Psoas muscle (tissue), 8 donors: ENCODE results near the gene PTPRA. TPM values are rescaled to one million over a fixed set of nuclear protein-coding genes. Genes with fewer than 3 reads are reported as not detected.
"Not testable (repeated sequence)": the region's sequence is repeated elsewhere in the genome, so short reads cannot be mapped to it uniquely, and the experiment has no call there.

Experiments
- ATAC-seq, 4 donors: fragments of 200-7000 bp; cut with Tn5 transposase; one replicate each; pipeline ENCODE4 v1.9.1; 2020; ENCODE audit warnings: moderate library complexity in 3 of 4, mild to moderate bottlenecking in 2 of 4
- DNase-seq, 2 donors: peaks; one replicate each; pipeline ENCODE4 v3.0.0-alpha.2; 2020
- H3K27ac ChIP-seq: fragments of 200-600 bp; one replicate; pipeline ENCODE4 v1.8.0; 2022
- H3K27me3 ChIP-seq, 3 donors: fragments of 200-600 bp in 1 of 3; one replicate each; pipeline versions ENCODE4 v1.6.1 to v1.8.0; 2013 to 2022; ENCODE audit warnings: low read length in 2 of 3, mild to moderate bottlenecking in 2 of 3, moderate library complexity in 1 of 3; ENCODE audit not compliant: insufficient read depth in 3 of 3
- H3K36me3 ChIP-seq, 2 donors: fragments of 200-600 bp in 1 of 2; one replicate each; pipeline versions ENCODE4 v1.6.1 to v1.8.0; 2013 to 2022; ENCODE audit warnings: low read depth in 1 of 2, mild to moderate bottlenecking in 1 of 2, moderate library complexity in 1 of 2; ENCODE audit not compliant: insufficient read depth in 1 of 2
- H3K4me1 ChIP-seq: fragments of 200-600 bp; one replicate; pipeline ENCODE4 v1.8.0; 2022
- H3K4me3 ChIP-seq: fragments of 200-600 bp; one replicate; pipeline ENCODE4 v1.8.0; 2022; ENCODE audit warnings: mild to moderate bottlenecking
- H3K9me3 ChIP-seq: fragments of 200-600 bp; one replicate; pipeline ENCODE4 v1.8.0; 2022
- WGBS, 3 donors: extraction: QIAGEN DNeasy Blood & Tissue Kit; methylation state at CpG; one replicate each; pipeline versions ENCODE4 v1.1.6 to v1.1.7; 2013; 5-methylcytosine and 5-hydroxymethylcytosine counted together
- intact Hi-C, 2 donors: fragments of 100-400 bp; cut with DNase I; formaldehyde crosslinking; loops; one replicate each; pipeline versions ENCODE4 v1.11.0 to v1.14.2; 2022
- long read RNA-seq, 2 donors: library from polyadenylated mRNA; unstranded; transcript quantifications; one replicate each; pipeline ENCODE4 v2.0.0, GENCODE V29; 2021
- polyA plus RNA-seq, 3 donors: library from polyadenylated mRNA; stranded (reverse); fragments of 200-250 nt; gene quantifications; one replicate each; pipeline ENCODE4 v1.2.3, GENCODE V29; 2013
- total RNA-seq, 4 donors: library from RNA; stranded (reverse); fragmentation: NEBNext Ultra II Directional in 2 of 4; extraction: Animal tissue kit (Norgen Biotek cat#: 25700) in 2 of 4; gene quantifications; one replicate each; pipeline versions ENCODE4 v1.2.1 to v1.2.4, GENCODE V29; 2021 to 2023
- TF ChIP-seq, protein P1 (sequence below): fragments of 200-600 bp; IDR thresholded peaks from one replicate; pipeline ENCODE4 v1.8.0; 2022; ENCODE audit warnings: antibody characterized with exemption
- donor health status: healthy with polysubstance abuse.
- donor health status: DM: no; HTN: no; CAD: no; lungs with moderate emphysema.
- donor health status: Bipolar disorder and iron deficiency.
- donor health status: healthy.
- donor health status: DM: yes; HTN: yes; CAD: no.
- donor health status: DM: no; HTN: no; CAD: no.
- donor health status: DM: no; HTN: no; CAD: no.
- donor health status: DM: yes; HTN: yes; CAD: no.

PTPRA gene, protein sequence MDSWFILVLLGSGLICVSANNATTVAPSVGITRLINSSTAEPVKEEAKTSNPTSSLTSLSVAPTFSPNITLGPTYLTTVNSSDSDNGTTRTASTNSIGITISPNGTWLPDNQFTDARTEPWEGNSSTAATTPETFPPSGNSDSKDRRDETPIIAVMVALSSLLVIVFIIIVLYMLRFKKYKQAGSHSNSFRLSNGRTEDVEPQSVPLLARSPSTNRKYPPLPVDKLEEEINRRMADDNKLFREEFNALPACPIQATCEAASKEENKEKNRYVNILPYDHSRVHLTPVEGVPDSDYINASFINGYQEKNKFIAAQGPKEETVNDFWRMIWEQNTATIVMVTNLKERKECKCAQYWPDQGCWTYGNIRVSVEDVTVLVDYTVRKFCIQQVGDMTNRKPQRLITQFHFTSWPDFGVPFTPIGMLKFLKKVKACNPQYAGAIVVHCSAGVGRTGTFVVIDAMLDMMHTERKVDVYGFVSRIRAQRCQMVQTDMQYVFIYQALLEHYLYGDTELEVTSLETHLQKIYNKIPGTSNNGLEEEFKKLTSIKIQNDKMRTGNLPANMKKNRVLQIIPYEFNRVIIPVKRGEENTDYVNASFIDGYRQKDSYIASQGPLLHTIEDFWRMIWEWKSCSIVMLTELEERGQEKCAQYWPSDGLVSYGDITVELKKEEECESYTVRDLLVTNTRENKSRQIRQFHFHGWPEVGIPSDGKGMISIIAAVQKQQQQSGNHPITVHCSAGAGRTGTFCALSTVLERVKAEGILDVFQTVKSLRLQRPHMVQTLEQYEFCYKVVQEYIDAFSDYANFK
- total RNA-seq = 10 to 100 TPM; 15.0 to 19.9 (median 18.2) TPM
- polyA plus RNA-seq = 1 to 10 TPM; 7.6 to 9.6 (median 8.2) TPM
- long read RNA-seq, donor 1, partial matches to known transcripts = 2 of 11 reads
- long read RNA-seq, donor 1, other reads (novel, unspliced or antisense) = 5 of 11 reads
- long read RNA-seq, donor 2, transcript PTPRA-201 (23 exons, 3,725 nt) = major isoform, 13 of 40 reads
- long read RNA-seq, donor 2, partial matches to known transcripts = 6 of 40 reads
- long read RNA-seq, donor 2, other reads (novel, unspliced or antisense) = 18 of 40 reads

DNA sequence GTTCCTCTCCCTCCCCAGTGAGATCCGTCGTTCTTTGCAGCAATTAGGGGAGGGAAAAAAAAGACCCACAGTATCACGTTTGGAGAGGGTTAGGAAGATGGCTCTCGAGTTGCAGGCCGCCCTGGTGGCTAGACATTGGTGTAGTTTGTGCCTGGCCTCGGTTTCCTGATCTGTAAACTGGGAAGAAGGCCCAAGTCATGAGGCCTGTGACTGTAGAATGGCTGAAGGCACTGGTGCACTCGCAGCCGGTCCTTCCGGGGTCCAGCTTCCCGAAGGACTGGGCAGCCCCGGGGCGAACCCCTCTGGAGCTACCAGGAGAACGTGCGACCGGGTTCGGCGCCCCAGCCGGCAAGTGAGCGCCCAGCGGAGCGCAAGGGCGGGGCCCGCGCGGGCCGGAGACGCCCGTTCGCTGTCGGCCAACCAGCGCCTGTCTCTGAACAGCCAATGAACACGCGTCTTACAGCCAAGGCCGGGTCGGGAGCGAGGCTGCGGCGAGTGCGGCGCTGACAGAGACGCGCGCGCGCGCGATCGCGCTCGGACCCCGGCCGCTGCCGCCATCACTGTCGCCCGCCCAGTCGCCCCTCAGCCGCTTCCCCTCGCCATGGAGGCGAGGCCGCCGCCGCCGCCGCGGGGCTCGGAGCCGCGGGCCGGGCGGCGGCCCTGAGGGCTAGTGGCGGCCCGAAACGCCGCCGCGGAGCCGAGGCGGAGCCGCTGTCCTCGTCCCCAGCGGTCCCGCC, at the start of gene PTPRA:
PTPRA (plus strand) TSS at position 472 of the 737 bp plus-strand sequence. CDS start 90,797 bp downstream, outside the sequence.
- Histone ChIP-seq H3K27ac (peak within 1 kb of the TSS; percentile 86), H3K4me3 (peak within 1 kb of the TSS; percentile 99), H3K4me1 (peaks cover 24% of the 10 kb centered on the region), H3K27me3 (no peaks in the 10 kb centered on the region), H3K36me3 (no peaks in the 10 kb centered on the region), H3K9me3 (no peaks in the 10 kb centered on the region)
- peak; percentile 93 to 96 for DNase-seq
- WGBS, 3 donors = 0% methylated on average over 57 to 83 of the region's 83 CpGs
- intact Hi-C loops = loop anchor here in 1 of 2 donors (10.0 kb wide), 1 partner anchor 112 kb away; no protein-coding TSS in a partner anchor
- ATAC-seq = peak; percentile 96 to 98 (median 96)
- TF ChIP-seq, protein P1, sequence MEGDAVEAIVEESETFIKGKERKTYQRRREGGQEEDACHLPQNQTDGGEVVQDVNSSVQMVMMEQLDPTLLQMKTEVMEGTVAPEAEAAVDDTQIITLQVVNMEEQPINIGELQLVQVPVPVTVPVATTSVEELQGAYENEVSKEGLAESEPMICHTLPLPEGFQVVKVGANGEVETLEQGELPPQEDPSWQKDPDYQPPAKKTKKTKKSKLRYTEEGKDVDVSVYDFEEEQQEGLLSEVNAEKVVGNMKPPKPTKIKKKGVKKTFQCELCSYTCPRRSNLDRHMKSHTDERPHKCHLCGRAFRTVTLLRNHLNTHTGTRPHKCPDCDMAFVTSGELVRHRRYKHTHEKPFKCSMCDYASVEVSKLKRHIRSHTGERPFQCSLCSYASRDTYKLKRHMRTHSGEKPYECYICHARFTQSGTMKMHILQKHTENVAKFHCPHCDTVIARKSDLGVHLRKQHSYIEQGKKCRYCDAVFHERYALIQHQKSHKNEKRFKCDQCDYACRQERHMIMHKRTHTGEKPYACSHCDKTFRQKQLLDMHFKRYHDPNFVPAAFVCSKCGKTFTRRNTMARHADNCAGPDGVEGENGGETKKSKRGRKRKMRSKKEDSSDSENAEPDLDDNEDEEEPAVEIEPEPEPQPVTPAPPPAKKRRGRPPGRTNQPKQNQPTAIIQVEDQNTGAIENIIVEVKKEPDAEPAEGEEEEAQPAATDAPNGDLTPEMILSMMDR = no peak

DNA sequence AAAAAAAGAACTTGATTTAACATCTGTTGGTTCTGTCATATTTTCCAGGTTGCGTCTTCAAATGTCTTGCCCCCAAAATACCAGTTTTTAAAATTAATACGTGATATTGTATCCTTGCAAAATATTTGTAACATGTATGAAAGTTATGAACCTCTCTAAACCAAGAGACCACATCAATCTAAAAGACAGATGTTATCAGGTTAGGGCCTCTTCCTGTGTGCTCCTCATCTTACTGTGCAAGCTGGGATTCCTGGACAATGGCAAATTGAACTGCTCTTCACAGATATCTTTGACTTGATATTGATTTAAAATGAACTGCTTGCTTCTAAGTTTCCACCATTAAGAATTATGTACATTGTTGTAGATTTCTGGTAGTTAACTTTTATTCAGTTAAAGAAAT, 47.5 kb upstream of the PTPRA start:
- H3K36me3 ChIP-seq = no peaks in the 10 kb centered on the region

DNA sequence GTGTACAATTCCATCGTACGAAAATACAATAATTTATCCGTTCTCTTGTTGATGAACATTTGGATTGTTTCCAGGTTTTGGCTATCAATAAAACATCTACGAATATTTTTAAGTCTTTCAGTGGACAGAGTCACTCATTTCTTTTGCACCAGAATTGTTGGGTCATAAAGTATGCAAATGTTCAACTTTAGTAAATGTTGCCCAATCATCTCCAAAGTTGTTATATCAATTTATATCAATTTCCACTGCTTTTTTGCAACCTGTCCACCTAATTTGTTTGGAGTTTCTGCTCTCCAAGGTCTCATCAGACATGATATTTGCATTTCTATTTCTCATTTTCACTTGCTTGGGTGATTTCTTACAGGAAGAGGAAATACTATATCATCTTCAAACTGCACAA, 46.6 kb upstream of the PTPRA start:
- ATAC-seq (no peak), DNase-seq (no peak)
- WGBS, 3 donors = 76 to 90% (median 88%) methylated on average over 4 of the region's 4 CpGs
- intact Hi-C loops = no loop called here
- Histone ChIP-seq H3K27me3 (peaks cover 0 to 37% (median 2%) of the 10 kb centered on the region in 3 donors), H3K4me3 (no peak overlapping the region), H3K4me1 (no peaks in the 10 kb centered on the region), H3K27ac (no peak overlapping the region), H3K36me3 (no peaks in the 10 kb centered on the region), H3K9me3 (no peaks in the 10 kb centered on the region)
- TF ChIP-seq, protein P1 = no peak

More for the DNA sequence above, 47.5 kb upstream of the PTPRA start:
- Histone ChIP-seq H3K27me3 (peaks cover 0 to 44% (median 7%) of the 10 kb centered on the region in 3 donors), H3K27ac (no peak overlapping the region), H3K9me3 (no peaks in the 10 kb centered on the region), H3K4me3 (no peak overlapping the region), H3K4me1 (no peaks in the 10 kb centered on the region)
- intact Hi-C loops = no loop called here
- ATAC-seq (no peak), DNase-seq (no peak)
- TF ChIP-seq, protein P1 = no peak
- WGBS, 3 donors = 91 to 94% (median 93%) methylated on average over 2 of the region's 2 CpGs

DNA sequence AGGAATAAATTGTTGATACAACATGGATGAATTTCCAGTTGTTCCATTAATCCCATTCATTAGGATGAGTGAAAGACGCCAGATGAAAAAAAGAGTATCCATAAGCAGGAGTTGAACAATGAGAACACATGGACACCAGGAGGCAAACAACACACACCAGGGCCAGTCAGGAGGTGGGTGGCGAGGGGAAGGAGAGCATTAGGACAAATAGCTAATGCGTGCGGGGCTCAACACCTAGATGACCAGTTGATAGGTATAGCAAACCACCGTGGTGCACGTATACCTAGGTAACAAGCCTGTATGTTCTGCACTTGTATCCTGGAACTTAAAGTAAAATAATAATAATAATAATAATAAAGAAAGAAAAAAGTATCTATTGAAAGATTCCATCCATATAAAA, 43.9 kb upstream of the PTPRA start:
- no peak for DNase-seq
- 66 to 74% (median 68%) methylated on average over 6 of the region's 6 CpGs for WGBS, 3 donors
- H3K4me1 ChIP-seq = no peaks in the 10 kb centered on the region
- TF ChIP-seq, protein P1 = no peak
- no peaks in the 10 kb centered on the region for H3K36me3 ChIP-seq
- peaks cover 0 to 30% (median 0%) of the 10 kb centered on the region in 3 donors for H3K27me3 ChIP-seq
- ATAC-seq = no peak
- no peak overlapping the region for H3K27ac ChIP-seq
- H3K4me3 ChIP-seq = no peak overlapping the region
- no peaks in the 10 kb centered on the region for H3K9me3 ChIP-seq
- intact Hi-C loops = no loop called here

DNA sequence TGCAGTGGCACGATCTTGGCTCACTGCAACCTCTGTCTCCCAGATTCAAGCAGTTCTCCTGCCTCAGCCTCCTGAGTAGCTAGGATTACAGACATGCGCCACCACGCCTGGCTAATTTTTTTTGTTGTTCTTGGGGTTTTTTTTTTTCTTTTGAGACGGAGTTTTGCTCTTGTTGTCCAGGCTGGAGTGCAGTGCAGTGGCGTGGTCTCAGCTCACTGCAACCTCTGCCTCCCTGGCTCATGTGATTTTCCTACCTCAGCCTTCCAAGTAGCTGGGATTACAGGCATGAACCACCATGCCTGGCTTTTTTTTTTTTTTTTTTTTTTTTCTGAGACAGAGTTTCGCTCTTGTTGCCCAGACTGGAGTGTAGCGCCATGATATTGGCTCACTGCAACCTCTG, 42.1 kb upstream of the PTPRA start:
- DNase-seq, H3K9me3 ChIP-seq, intact Hi-C loops, H3K27ac ChIP-seq, H3K4me1 ChIP-seq, ATAC-seq, H3K4me3 ChIP-seq: not testable (repeated sequence)
- H3K36me3 ChIP-seq = peaks cover 0 to 10% of the 10 kb centered on the region in 2 donors
- 73 to 82% (median 74%) methylated on average over 6 to 7 of the region's 7 CpGs for WGBS, 3 donors
- peaks cover 0 to 24% (median 0%) of the 10 kb centered on the region in 3 donors for H3K27me3 ChIP-seq
